GM21576 (cell line): ENCODE results near the gene PNPLA5.
"Not testable (repeated sequence)": the region's sequence is repeated elsewhere in the genome, so short reads cannot be mapped to it uniquely, and the experiment has no call there.

Experiments used
- ATAC-seq: cut with Tn5 transposase; IDR thresholded peaks from one replicate; pipeline ENCODE4 v1.9.1; 2021; ENCODE audit warnings: mild to moderate bottlenecking, moderate library complexity; ENCODE audit not compliant: unreplicated experiment

PNPLA5 gene

DNA sequence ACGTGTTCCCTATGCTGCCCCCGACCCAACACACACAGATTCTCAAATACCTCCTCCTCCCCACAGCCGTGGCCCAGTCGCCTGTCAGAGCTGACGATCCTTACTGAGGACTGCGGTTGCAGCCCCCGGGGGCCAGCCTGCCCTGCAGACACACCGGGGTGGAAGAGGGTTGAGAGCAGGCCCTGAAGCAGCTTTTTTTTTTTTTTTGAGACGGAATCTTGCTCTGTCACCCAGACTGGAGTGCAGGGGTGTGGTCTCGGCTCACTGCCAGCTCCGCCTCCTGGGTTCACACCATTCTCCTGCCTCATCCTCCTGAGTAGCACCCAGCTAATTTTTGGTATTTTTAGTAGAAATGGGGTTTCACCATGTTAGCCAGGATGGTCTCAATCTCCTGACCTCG is 11.2 kb upstream of the PNPLA5 start:
- not testable (repeated sequence) for ATAC-seq

DNA sequence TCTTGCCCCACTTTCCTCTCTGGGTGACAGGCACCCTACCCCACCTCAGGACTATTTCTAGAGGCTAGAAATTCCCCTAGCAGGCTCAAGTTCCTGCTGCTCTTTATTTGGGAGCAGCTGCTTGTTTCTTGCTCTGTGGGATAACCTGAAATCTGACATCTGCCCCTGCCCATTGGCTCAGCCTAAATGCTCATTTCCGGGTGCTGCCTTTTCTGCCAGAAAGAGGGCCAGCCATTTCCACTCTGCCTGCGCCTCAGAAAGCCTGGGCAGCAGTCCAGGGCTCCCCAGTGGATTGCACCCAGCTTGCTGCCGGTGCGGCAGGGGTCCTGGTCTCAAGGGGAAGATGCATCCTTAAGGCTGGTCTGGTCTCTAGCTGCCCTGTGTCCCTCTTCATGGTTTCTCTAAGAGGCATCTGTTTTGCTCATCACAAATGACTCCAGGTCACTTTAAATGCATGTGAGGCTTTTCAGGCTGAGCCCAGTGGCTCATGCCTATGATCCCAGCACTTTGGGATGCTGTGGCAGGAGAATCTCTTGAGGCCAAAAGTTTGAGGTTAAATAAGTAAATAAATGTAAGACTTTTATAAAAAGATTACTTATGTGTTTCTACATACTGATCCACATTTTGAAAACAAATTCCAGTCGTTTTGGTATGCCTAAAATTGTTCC is 10.3 kb upstream of the PNPLA5 start:
- no peak for ATAC-seq

- no peak for ATAC-seq
Measured at GRCh38 chr22:43900206-43900605, 8.4 kb upstream of the PNPLA5 start.

- ATAC-seq: no peak
Measured at GRCh38 chr22:43897751-43898261, 6.0 kb upstream of the PNPLA5 start.

GRCh38 chr22:43895986-43896645 is 4.3 kb upstream of the PNPLA5 start:
- ATAC-seq: no peak

- ATAC-seq: no peak
Measured at GRCh38 chr22:43894122-43894521, 2.3 kb upstream of the PNPLA5 start.

- no peak for ATAC-seq
Measured at GRCh38 chr22:43893266-43893665, 1.5 kb upstream of the PNPLA5 start.

GRCh38 chr22:43892183-43892894 is 526 bp upstream of the PNPLA5 start:
- ATAC-seq: no peak

- ATAC-seq: no peak
Measured at GRCh38 chr22:43890901-43891331, 897 bp downstream of the PNPLA5 start.

- ATAC-seq: no peak
Measured at GRCh38 chr22:43889860-43890253, 2.0 kb downstream of the PNPLA5 start.

DNA sequence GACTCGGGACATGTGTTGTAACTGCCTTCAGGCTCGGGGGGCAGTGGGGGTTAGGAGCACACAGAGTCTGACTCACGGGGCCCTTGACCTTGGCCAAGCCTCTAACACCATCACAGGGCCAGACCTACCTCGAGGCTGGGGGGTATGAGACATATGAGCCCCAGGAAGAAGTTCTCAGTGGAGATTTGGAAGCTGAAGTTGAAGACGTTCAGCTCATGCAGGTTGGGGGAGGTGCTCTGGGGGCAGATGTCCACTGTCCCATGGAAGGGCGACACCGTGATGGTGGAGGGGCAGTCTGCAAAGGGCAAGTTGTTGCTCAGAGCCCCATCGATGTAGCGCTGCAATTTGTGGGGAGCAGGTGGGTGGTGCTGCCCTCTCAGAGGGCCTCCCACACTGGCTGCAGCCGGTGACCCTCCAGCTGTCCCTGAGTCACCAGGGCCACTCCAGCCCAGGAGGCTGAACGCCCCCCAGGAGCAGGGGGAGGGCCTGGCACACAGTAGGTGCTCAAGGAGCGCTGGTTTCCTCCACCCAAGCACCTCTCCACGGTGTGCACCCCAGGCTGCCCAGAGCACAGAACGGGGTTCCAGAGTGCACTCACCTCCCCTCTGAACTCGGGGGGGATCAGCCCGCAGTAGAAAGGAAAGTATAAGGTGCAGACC is 2.5 kb downstream of the PNPLA5 start:
- ATAC-seq: no peak

DNA sequence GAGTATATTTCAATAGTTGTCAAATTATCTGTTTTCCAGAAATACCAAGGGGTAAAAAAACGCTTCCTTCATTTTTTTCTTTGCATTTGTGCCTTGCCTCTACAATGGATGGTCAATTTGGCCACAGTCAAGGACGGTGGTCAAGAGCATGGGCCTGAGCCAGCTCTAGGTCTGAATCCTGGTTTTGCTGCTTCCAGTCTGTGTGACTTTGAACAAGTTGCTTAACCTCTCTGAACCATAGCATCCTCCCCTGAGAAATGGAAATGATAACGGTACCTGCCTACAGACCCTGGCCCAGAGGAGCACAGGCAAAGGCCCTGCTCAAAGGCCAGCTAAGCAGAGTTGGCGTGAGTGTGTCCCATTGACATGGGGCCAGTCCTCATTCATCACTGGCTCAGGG is 3.1 kb downstream of the PNPLA5 start:
- ATAC-seq: no peak

GRCh38 chr22:43887391-43887790 is 4.4 kb downstream of the PNPLA5 start:
- no peak for ATAC-seq

GRCh38 chr22:43886231-43886630 is 5.6 kb downstream of the PNPLA5 start:
- no peak for ATAC-seq

- ATAC-seq: no peak
Measured at GRCh38 chr22:43885786-43886185, 6.0 kb downstream of the PNPLA5 start.

DNA sequence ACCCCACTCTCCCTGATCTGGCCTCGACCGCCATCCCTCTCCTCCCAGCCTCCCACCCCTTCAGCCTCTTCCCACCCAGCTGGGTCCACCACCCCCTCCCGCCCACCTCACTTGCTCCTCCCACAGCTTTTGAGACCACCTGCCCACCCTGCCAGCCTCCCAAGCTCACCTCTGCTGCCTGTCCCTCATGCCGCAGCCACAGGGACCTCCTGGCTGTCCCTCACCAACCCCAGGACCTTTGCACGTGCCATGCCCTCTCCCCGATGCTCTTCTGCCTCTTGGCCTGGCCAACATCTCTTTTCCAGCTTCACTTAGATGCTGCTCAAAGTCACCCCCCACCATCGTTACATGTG is 6.5 kb downstream of the PNPLA5 start:
- no peak for ATAC-seq

DNA sequence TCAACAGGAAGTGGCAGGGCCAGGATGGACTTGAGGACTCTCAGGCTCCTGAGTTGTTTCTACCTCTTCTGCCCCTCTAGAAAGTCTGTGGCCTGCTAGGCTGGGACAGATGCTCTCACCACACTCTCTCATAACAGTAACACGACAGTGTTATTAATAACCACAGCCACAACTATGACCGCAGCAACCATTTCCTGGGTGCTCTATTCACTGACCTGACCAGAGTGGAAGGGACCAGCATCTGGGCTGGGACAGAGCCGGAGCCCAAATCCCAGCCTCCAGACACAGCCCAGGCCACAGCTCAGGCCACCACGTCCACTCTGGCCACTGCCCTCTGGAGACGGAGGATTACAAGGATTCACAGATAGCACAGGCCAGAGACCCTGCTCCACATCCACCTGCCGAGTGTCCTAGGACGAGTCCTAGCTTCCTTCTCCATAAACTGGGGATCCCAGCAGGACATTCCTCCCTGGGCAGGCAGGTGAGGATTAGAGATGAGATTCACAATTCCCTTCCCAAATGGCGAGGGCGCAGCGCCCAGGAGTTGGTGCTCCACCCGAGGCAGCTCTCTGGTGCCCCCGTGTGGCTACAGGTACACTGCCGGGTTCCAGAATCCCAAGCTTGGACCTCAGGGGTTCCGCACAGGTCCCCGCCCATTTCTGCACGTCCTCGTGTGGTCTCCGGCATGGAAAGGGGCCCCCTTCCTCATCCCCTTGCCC is 7.1 kb downstream of the PNPLA5 start:
- no peak for ATAC-seq

GRCh38 chr22:43883719-43884415 is 7.9 kb downstream of the PNPLA5 start:
- ATAC-seq: no peak

DNA sequence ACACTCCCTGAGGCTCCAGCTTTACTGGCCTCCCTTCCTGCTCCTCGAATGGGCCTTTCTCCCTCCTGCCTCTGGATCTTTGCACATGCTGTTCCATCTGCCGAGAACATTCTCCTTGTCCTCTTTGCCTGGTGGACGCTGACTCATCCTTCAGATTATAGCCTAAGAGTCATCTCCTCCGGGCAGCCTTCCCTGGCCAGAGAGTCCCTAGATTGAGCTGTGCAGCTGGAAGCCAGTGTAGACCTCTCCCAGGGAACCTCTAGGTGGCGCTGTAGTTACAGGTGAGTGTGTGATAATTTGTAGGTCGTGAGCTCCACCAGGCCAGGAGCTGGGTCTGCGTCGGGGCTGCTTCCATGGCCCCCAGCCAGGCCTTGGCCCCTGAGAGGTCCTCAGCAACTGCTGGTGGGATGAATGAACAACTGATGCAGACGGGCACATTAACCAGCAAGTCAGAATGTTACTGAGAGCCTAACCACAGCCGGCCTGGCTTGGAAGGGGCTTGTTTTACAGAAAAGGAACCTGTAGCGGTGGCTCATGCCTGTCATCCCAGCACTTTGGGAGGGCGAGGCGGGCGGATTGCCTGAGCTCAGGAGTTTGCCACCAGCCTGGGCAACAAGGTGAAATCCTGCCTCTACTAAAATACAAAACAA is 8.7 kb downstream of the PNPLA5 start:
- no peak for ATAC-seq
